Sigmoid colon (tissue), 4 donors: ENCODE measurements around the gene ABCA13.

Experiments used
- CTCF ChIP-seq, 4 experiments: fragments of 450-650 bp in 3 of 4; fragments of 200-600 bp in 1 of 4; IDR thresholded peaks; one replicate each; pipeline ENCODE4 v1.5.1; 2016 to 2019; ENCODE audit warnings: antibody characterized with exemption in 4 of 4, mild to moderate bottlenecking in 3 of 4, moderate library complexity in 2 of 4
- EP300 ChIP-seq, 4 donors: sonication (generic); formaldehyde crosslinking; IDR thresholded peaks; one replicate each; pipeline ENCODE4 v1.6.1; 2017; ENCODE audit warnings: antibody characterized with exemption in 4 of 4
- POLR2A ChIP-seq, 2 donors: fragments of 450-650 bp; IDR thresholded peaks; one replicate each; pipeline ENCODE4 v1.6.1; 2016; ENCODE audit warnings: antibody characterized with exemption in 2 of 2, mild to moderate bottlenecking in 2 of 2, moderate library complexity in 2 of 2
- POLR2AphosphoS5 ChIP-seq, 4 donors: sonication (generic); formaldehyde crosslinking; IDR thresholded peaks; one replicate each; pipeline ENCODE4 v1.6.1; 2017; ENCODE audit warnings: antibody characterized with exemption in 4 of 4

- TF ChIP-seq CTCF (IDR thresholded peaks at IDR 0.05) (no peak), POLR2A (IDR thresholded peaks at IDR 0.05) (no peak), POLR2AphosphoS5 (IDR thresholded peaks at IDR 0.05) (no peak), EP300 (IDR thresholded peaks at IDR 0.05) (no peak)
Observed at GRCh38 chr7:48304641-48305040, 133.4 kb downstream of the ABCA13 start.
